Measurements from ENCODE around the gene SLCO4A1.

- TF ChIP-seq CTCF (IDR thresholded peaks at IDR 0.05), result no peak
- TF ChIP-seq EP300 (IDR thresholded peaks at IDR 0.05), result no peak
Observed at GRCh38 chr20:62599216-62600110, 42.8 kb upstream of the SLCO4A1 start.
